Breast epithelium (tissue), 3 donors: ENCODE measurements around the gene KSR2.

Experiments
- CTCF ChIP-seq, 3 donors: fragments of 450-650 bp; IDR thresholded peaks; one replicate each; pipeline ENCODE4 v1.5.1; 2016 to 2017; ENCODE audit warnings: antibody characterized with exemption in 3 of 3, mild to moderate bottlenecking in 3 of 3, moderate library complexity in 3 of 3
- POLR2A ChIP-seq: fragments of 450-650 bp; IDR thresholded peaks from one replicate; pipeline ENCODE4 v1.6.1; 2016; ENCODE audit warnings: antibody characterized with exemption, mild to moderate bottlenecking, moderate library complexity
- POLR2AphosphoS5 ChIP-seq, 3 donors: sonication (generic); formaldehyde crosslinking; IDR thresholded peaks; one replicate each; pipeline ENCODE4 v1.6.1; 2017; ENCODE audit warnings: antibody characterized with exemption in 3 of 3

DNA sequence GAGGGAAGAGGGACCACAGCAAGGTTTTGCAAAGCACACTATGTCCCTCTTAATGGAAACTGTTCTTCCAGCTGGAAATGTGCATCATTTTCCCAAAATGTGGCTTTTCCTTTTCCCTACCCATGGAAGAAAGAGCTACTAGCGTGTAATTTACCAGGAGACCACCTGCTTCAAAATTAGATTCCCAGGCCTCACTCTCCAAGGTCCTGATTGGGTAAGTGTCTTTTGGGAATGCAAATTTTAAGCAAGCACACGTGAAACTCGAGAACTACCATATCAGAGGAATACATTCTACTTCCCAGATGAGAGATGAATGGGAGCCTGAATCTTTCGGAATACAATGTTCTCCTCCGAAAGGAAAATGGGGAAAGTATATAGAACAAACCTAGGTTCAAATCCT lies 405.8 kb downstream of the KSR2 start:
- no peak for TF ChIP-seq POLR2A
- no peak for TF ChIP-seq CTCF (IDR thresholded peaks at IDR 0.05)
- no peak for TF ChIP-seq POLR2AphosphoS5 (IDR thresholded peaks at IDR 0.05)
